Activated CD8-positive, alpha-beta T cell treated with anti-CD3 and anti-CD28 coated beads for 36 hours (primary cell): ENCODE data around the gene RNF13. TPM values are rescaled to one million over a fixed set of nuclear protein-coding genes. Genes with fewer than 3 reads are reported as not detected.
A peak's percentile ranks its signal among the peaks of the same experiment; 100 is the strongest.

ENCODE experiments used
- ATAC-seq: fragments of 200-7000 bp; cut with Tn5 transposase; one replicate; pipeline ENCODE4 v1.10.0; 2021; ENCODE audit warnings: mild to moderate bottlenecking, moderate library complexity
- CTCF ChIA-PET: fragments of 350-600 bp; sonication (Branson Sonifier 250); formaldehyde crosslinking; loops from one replicate; lab custom pipeline; 2021; ENCODE audit warnings: antibody characterized with exemption; lab: Charles Lee
- POLR2A ChIA-PET: fragments of 350-600 bp; sonication (Branson Sonifier 250); formaldehyde crosslinking; loops from one replicate; lab custom pipeline; 2021; ENCODE audit warnings: antibody characterized with exemption; lab: Charles Lee
- DNase-seq: peaks from one replicate; pipeline ENCODE4 v3.0.0-alpha.2; 2020
- H3K27ac Mint-ChIP-seq: one replicate; pipeline ENCODE4 v1.8.0; 2021; ENCODE audit warnings: mild to moderate bottlenecking, mixed read lengths
- H3K27me3 Mint-ChIP-seq: one replicate; pipeline ENCODE4 v1.8.0; 2021; ENCODE audit warnings: mixed read lengths
- H3K36me3 Mint-ChIP-seq: one replicate; pipeline ENCODE4 v1.8.0; 2021; ENCODE audit warnings: low read depth, mixed read lengths
- H3K4me1 Mint-ChIP-seq: one replicate; pipeline ENCODE4 v1.8.0; 2021; ENCODE audit warnings: low read depth, mixed read lengths
- H3K4me3 Mint-ChIP-seq: one replicate; pipeline ENCODE4 v1.8.0; 2021; ENCODE audit warnings: mild to moderate bottlenecking, moderate library complexity, mixed read lengths
- H3K9me3 Mint-ChIP-seq: one replicate; pipeline ENCODE4 v1.8.0; 2021; ENCODE audit warnings: mixed read lengths
- CTCF ChIP-seq: fragments of 200-600 bp; IDR thresholded peaks from one replicate; pipeline ENCODE4 v1.8.0; 2022; ENCODE audit warnings: antibody characterized with exemption, mild to moderate bottlenecking
- intact Hi-C: fragments of 100-400 bp; cut with micrococcal nuclease; formaldehyde crosslinking; loops from one replicate; pipeline ENCODE4 v1.10.0; 2022
- total RNA-seq, 2 experiments: library from RNA; stranded (reverse); gene quantifications; one replicate each; pipeline ENCODE4 v1.2.3, GENCODE V29; 2021

Gene RNF13
- total RNA-seq, result 10 to 100 TPM; 25.7 to 26.3 TPM

DNA sequence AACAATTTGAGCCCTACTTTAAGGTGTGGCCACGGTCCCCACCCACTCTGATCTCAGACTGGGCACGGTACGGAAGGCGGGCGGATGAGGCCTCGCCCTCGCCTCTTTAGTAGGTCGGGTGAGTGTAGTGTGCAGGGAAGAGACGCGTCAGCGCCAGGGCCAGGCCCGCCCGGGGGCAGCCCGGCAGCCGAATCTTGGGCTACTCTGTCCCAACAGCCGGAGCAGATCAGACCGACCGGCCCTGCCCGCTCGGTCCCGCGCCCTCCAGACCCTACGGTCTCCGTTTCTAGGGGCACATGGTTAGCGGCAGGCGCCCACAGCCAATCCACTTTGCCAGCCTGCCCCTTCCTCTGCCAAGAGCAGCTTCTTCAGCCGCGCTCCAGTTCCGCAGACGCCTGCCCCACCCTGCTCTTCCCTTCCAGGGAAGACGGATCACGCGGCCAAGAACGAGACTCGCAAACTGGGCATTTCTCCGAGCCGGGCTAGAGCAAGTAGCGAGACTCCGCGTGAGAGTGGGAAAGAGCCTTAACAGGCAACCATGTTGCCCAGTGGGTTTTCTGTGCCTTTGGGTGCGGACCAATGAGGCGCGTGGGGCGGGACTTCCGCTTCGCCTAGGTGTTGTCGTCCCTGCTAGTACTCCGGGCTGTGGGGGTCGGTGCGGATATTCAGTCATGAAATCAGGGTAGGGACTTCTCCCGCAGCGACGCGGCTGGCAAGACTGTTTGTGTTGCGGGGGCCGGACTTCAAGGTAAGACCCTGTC lies at the start of gene RNF13:
RNF13 (plus strand) TSS at position 610 of the 761 bp plus-strand sequence. CDS start 32,812 bp downstream, outside the sequence.
- no peaks in the 10 kb centered on the region for H3K9me3 Mint-ChIP-seq
- H3K4me1 Mint-ChIP-seq, result peaks cover 44% of the 10 kb centered on the region
- TF ChIP-seq CTCF, result no peak
- ChIA-PET CTCF (interaction anchor here (1.2 kb wide), 1 partner anchor 42 kb away, joined by 3 read pairs; no protein-coding TSS in a partner anchor), POLR2A (interaction anchor here (1.0 to 2.6 kb wide), 3 partner anchors 12 to 234 kb away, joined by 4 to 11 read pairs (median 5); partner anchors contain the start of gene COMMD2)
- H3K4me3 Mint-ChIP-seq, result peak within 1 kb of the TSS; percentile 90
- H3K27ac Mint-ChIP-seq, result peak within 1 kb of the TSS; percentile 99
- peak; percentile 95 for ATAC-seq
- H3K27me3 Mint-ChIP-seq, result peaks cover 3% of the 10 kb centered on the region
- intact Hi-C loops, result loop anchor here (5.0 kb wide), 1 partner anchor 60 kb away; the partner anchor contains the start of gene COMMD2
- H3K36me3 Mint-ChIP-seq, result peaks cover 5% of the 10 kb centered on the region
- peak; percentile 98 for DNase-seq

GRCh38 chr3:149763565-149764195 lies 49.3 kb upstream of the RNF13 start:
- no peaks in the 10 kb centered on the region for H3K9me3 Mint-ChIP-seq
- no peaks in the 10 kb centered on the region for H3K36me3 Mint-ChIP-seq
- ChIA-PET CTCF (interaction anchor here (0.9 to 4.3 kb wide), 4 partner anchors 8 to 195 kb away, joined by 3 to 14 read pairs (median 8); partner anchors contain the start of gene COMMD2), POLR2A (interaction anchor here (0.6 kb wide), 1 partner anchor 9 kb away, joined by 3 read pairs; no protein-coding TSS in a partner anchor)
- no peak for ATAC-seq
- intact Hi-C loops, result no loop called here
- no peak for TF ChIP-seq CTCF
- peaks cover 14% of the 10 kb centered on the region for H3K27me3 Mint-ChIP-seq
- no peak overlapping the region for H3K4me3 Mint-ChIP-seq
- H3K4me1 Mint-ChIP-seq, result no peaks in the 10 kb centered on the region
- H3K27ac Mint-ChIP-seq, result no peak overlapping the region
- no peak for DNase-seq

- no peak for TF ChIP-seq CTCF
- peaks cover 16% of the 10 kb centered on the region for H3K27me3 Mint-ChIP-seq
- no peaks in the 10 kb centered on the region for H3K36me3 Mint-ChIP-seq
- H3K27ac Mint-ChIP-seq, result no peak overlapping the region
- DNase-seq (no peak), ATAC-seq (no peak)
- intact Hi-C loops, result no loop called here
- no peaks in the 10 kb centered on the region for H3K9me3 Mint-ChIP-seq
- H3K4me1 Mint-ChIP-seq, result no peaks in the 10 kb centered on the region
- POLR2A ChIA-PET, result interaction anchor here (0.6 kb wide), 1 partner anchor 8 kb away, joined by 3 read pairs; no protein-coding TSS in a partner anchor
- CTCF ChIA-PET, result interaction anchor here (0.9 to 3.5 kb wide), 3 partner anchors 12 to 196 kb away, joined by 3 to 12 read pairs (median 3); partner anchors contain the start of gene COMMD2
- no peak overlapping the region for H3K4me3 Mint-ChIP-seq
These were observed 48.7 kb upstream of the RNF13 start for GRCh38 chr3:149764302-149764701.

GRCh38 chr3:149765762-149766334 lies 47.2 kb upstream of the RNF13 start:
- POLR2A ChIA-PET, result no interaction called here
- CTCF ChIA-PET, result interaction anchor here (0.7 to 3.5 kb wide), 8 partner anchors 9 to 280 kb away, joined by 3 to 12 read pairs (median 3); partner anchors contain the start of genes ANKUB1 and COMMD2
- no peak overlapping the region for H3K4me3 Mint-ChIP-seq
- peaks cover 13% of the 10 kb centered on the region for H3K27me3 Mint-ChIP-seq
- H3K9me3 Mint-ChIP-seq, result no peaks in the 10 kb centered on the region
- ATAC-seq, result no peak
- H3K27ac Mint-ChIP-seq, result no peak overlapping the region
- intact Hi-C loops, result no loop called here
- no peak for DNase-seq
- TF ChIP-seq CTCF, result peak; percentile 17
- no peaks in the 10 kb centered on the region for H3K36me3 Mint-ChIP-seq
- H3K4me1 Mint-ChIP-seq, result no peaks in the 10 kb centered on the region
